ENCODE data around the gene EFNB1.

The EFNB1 gene

DNA sequence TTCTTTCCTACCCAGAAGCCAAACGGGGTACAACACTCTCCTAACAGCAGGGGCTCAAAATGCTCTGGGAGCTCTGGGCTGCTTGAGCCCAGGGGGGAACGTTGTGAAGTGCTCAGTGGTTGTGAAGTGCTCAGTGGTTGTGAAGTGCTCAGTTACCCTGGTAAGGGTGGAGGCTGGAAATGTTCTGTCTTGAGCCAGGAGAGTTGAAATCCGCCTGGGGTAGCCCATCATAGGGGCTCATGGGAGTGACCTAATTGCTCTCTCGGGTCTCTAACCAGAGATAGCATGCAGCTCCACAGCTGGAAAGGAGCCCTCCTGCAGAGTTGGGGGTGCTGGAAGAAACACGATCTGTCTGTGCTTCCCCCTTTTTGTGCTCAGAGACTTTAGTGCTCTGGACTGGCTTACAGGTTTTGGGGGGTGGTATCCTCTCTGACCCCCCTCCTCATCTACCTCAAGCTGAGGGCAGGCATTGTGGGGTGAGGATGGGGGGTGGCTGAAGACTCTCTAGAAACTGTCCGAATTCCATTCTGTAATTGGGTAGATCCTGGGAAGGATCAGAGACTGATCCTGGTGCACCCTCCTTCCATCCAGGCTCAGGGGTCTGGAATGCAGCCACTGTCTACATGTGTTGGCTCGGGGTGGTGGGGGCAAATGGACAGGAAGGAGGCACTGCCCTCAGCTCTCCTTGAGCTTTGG is 2.7 kb downstream of the EFNB1 start:
- no peak for DNase-seq
- H3K4me3 ChIP-seq (ENCODE audit: low read depth, low read length) = peak overlapping the region; percentile 70
- H3K36me3 ChIP-seq (replicated peaks) = no peaks in the 10 kb centered on the region
- in situ Hi-C loops (cut with HindIII; ENCODE audit: low pct_ligation_motif_present, low sequenced_read_pairs) = no loop called here
- TF ChIP-seq, protein P1, sequence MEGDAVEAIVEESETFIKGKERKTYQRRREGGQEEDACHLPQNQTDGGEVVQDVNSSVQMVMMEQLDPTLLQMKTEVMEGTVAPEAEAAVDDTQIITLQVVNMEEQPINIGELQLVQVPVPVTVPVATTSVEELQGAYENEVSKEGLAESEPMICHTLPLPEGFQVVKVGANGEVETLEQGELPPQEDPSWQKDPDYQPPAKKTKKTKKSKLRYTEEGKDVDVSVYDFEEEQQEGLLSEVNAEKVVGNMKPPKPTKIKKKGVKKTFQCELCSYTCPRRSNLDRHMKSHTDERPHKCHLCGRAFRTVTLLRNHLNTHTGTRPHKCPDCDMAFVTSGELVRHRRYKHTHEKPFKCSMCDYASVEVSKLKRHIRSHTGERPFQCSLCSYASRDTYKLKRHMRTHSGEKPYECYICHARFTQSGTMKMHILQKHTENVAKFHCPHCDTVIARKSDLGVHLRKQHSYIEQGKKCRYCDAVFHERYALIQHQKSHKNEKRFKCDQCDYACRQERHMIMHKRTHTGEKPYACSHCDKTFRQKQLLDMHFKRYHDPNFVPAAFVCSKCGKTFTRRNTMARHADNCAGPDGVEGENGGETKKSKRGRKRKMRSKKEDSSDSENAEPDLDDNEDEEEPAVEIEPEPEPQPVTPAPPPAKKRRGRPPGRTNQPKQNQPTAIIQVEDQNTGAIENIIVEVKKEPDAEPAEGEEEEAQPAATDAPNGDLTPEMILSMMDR (IDR thresholded peaks at IDR 0.05; ENCODE audit: low read depth, low read length, missing control alignments) = no peak
- H3K27ac ChIP-seq = no peak overlapping the region
- H3K27me3 ChIP-seq (replicated peaks) = no peaks in the 10 kb centered on the region

DNA sequence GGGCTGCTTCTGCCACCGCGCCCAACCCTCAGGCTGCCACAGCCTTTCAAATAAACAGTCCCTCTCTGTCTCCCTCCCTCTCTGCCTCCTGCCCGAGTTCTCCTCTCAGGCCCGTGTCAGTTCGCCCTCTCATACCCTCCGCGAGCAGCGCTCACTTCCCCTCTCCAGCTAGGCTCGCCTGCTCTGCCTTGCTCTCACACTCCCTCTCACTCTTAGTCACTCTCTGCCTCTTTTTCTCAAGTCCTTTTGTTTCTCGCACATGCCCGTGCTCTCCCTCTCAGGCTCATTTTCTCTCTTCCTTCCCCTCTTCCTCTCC is 3.2 kb downstream of the EFNB1 start:
- Histone ChIP-seq H3K27ac (no peak overlapping the region), H3K36me3 (replicated peaks) (no peaks in the 10 kb centered on the region), H3K27me3 (replicated peaks) (no peaks in the 10 kb centered on the region), H3K4me3 (ENCODE audit: low read depth, low read length) (peak overlapping the region; percentile 70)
- in situ Hi-C loops (cut with HindIII; ENCODE audit: low pct_ligation_motif_present, low sequenced_read_pairs) = no loop called here
- TF ChIP-seq, protein P1 (IDR thresholded peaks at IDR 0.05; ENCODE audit: low read depth, low read length, missing control alignments) = no peak
- DNase-seq = peak; percentile 60

DNA sequence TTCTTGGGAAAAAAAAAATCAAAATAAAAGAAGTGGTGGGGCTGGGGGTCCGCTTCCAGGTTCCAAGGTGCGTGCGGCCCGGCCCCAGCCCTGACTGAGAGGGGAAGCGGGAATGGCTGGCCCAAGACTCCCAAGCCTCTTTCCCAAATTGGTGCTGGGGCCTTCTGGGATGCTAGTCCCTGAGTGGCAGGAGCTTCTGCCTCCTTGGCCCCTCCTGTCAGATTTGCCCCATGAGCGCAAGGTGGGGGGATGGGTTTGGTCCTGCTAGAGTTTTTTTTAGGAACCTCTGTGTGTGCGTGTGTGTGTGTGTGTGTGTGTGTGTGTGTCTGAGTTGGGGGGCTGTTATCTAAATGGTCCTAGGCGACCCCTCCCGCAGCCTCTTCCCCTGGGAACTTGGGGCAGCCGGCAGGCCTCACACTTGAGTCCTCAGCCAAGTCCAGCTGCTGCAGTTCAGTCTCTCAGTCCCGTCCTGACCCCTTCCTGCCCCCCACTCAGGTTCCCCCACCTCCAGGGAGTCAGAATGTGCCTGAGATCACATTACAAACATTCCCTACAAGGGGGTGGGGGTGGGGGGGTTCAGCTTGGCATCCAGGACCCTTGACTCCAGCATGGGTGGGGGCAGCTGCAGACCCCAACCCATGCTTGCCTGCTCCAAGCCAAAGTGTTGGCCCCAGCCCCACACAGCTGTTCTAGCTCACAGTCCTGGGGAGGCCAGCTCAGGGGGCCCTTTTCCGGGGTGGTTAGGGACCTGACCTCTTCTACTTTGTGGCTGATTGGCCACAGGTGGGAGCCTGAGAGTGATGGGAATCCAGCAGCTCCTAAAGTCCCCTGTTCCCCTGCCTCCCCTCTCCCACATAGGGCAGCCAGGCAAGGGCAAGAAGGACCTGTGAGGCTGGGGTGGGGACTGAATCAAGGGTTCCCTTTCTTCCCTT is 4.0 kb downstream of the EFNB1 start:
- Histone ChIP-seq H3K36me3 (replicated peaks) (no peaks in the 10 kb centered on the region), H3K4me3 (ENCODE audit: low read depth, low read length) (peak overlapping the region; percentile 26), H3K27me3 (replicated peaks) (no peaks in the 10 kb centered on the region), H3K27ac (no peak overlapping the region)
- in situ Hi-C loops (cut with HindIII; ENCODE audit: low pct_ligation_motif_present, low sequenced_read_pairs) = no loop called here
- DNase-seq = no peak
- TF ChIP-seq, protein P1 (IDR thresholded peaks at IDR 0.05; ENCODE audit: low read depth, low read length, missing control alignments) = no peak

DNA sequence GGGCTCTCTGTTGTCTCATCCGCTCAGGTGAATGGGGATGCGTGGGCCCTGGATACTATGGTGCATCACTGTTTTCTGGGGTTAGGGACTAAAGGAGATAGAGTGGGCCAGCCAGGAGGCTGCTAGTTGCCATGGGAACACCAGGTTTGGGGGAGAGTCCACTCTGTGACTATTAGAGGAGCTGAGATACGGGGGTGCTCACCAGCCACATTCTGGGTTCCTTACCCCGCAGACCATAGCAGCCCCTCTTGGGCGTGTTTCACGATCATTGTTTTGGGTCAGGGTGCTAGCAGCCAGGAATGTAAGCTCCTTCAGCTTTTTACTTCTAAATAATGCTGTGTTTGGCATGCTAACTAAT is 4.6 kb downstream of the EFNB1 start:
- Histone ChIP-seq H3K27ac (no peak overlapping the region), H3K27me3 (replicated peaks) (no peaks in the 10 kb centered on the region), H3K4me3 (ENCODE audit: low read depth, low read length) (no peak overlapping the region), H3K36me3 (replicated peaks) (no peaks in the 10 kb centered on the region)
- DNase-seq = no peak
- in situ Hi-C loops (cut with HindIII; ENCODE audit: low pct_ligation_motif_present, low sequenced_read_pairs) = no loop called here
- TF ChIP-seq, protein P1 (IDR thresholded peaks at IDR 0.05; ENCODE audit: low read depth, low read length, missing control alignments) = no peak

DNA sequence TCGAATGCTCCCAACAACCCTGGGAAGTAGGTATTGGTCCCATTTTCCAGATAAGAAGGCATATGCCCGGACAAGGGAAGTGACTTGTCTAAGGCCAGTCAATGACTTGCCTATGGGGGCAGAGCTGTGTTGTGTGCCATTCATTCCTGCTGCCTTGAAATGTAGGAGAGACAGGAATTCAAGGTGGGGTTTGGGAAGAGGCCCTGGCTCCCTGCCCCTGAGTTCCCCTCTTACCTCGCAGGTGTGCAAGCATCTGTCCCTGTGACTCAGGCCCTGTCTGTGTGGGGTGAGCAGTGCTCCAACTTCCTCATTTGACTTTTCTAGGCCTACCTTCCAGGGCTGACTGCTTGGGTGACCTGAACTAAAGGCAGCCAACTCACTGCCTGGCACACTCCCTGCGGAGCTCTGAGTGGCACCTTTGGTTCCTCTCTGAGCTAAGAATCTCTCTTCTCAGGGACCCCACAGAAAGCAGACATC is 5.1 kb downstream of the EFNB1 start:
- Histone ChIP-seq H3K27ac (no peak overlapping the region), H3K4me3 (ENCODE audit: low read depth, low read length) (no peak overlapping the region), H3K36me3 (replicated peaks) (no peaks in the 10 kb centered on the region), H3K27me3 (replicated peaks) (no peaks in the 10 kb centered on the region)
- TF ChIP-seq, protein P1 (IDR thresholded peaks at IDR 0.05; ENCODE audit: low read depth, low read length, missing control alignments) = no peak
- DNase-seq = no peak
- in situ Hi-C loops (cut with HindIII; ENCODE audit: low pct_ligation_motif_present, low sequenced_read_pairs) = no loop called here
